Posterior cingulate gyrus (tissue), 11 donors: ENCODE results near the gene SMCO1.
"Not testable (repeated sequence)": the region's sequence is repeated elsewhere in the genome, so short reads cannot be mapped to it uniquely, and the experiment has no call there.

Experiments used
- DNase-seq, 10 donors: peaks; one replicate each; pipeline versions ENCODE4 v3.0.0 to v3.0.0-alpha.2; 2020 to 2021; ENCODE audit warnings: mixed read lengths in 3 of 10
- intact Hi-C: fragments of 100-400 bp; cut with DNase I; formaldehyde crosslinking; loops from one replicate; pipeline ENCODE4 v1.15.1; 2023

SMCO1 gene

DNA sequence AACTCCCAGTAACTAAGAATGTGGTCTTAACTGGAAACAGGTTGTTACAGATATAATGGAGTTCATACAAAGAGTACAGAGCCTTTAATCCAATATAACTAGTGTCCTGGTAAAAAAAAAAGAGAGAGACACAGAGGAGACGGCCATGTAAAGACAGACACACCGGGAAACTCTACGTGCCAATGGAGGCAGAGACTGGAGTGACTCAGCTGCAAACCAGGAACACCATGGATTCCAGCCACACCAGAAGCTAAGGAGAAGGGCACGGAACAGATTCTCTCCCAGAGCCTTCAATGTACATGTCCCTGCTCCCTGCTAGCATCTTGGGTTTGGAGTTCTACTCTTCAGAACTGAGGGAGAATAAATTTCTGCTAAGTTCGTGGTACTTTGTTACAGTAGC, 16.1 kb downstream of the SMCO1 start:
- no peak for DNase-seq
- intact Hi-C loops: no loop called here

DNA sequence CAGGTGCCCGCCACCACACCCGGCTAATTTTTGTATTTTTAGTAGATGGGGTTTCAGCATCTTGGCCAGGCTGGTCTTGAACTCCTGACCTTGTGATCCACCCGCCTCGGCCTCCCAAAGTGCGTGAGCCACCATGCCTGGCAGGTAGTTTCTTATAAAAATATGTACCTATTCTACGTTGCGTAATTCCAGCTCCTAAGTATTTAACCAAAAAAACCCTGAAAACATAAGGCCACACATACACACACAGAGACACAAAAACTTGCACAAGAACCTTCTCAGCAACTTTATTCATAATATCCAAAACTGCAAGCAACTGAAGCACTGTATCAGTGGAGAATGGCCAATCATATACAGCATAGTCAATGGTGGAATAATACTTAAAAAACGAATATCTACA, 16.8 kb downstream of the SMCO1 start:
- intact Hi-C loops: no loop called here
- no peak for DNase-seq

DNA sequence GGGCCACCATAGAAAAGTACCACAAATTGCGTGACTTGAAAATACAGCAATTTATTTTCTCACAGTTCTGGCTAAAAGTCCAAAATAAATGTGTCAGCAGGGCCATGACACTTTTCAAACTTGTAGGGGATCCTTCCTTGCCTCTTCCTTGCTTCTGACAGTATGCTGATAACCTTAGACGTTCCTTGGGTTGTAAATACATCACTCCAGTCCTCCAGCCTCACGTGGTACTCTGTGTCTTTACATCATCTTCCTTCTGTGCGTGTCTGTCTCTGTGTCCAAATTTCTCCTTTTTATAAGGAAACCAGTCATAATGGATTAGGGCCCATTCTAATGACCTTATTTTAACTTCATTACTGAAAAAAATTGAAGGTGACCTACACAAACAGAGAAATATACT, 19.0 kb downstream of the SMCO1 start:
- DNase-seq: no peak
- intact Hi-C loops: no loop called here

DNA sequence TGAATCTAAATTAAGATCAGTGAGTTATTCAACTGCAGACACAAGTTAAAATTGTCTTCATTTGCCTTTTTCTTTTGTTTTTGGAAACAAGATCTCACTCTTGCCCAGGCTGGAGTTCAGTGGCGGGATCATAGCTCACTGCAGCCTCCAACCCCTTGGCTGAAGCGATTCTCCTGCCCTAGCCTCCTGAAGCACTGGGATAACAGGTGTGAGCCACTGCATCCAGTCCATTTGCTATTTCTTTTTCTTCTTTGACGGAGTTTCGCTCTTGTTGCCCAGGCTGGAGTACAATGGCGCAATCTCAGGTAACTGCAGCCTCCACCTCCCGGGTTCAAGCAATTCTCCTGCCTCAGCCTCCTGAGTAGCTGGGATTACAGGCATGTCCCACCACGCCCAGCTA, 21.9 kb downstream of the SMCO1 start:
- intact Hi-C loops: no loop called here
- DNase-seq: no peak

GRCh38 chr3:196492080-196492479, 23.1 kb downstream of the SMCO1 start:
- no peak for DNase-seq
- intact Hi-C loops: no loop called here

DNA sequence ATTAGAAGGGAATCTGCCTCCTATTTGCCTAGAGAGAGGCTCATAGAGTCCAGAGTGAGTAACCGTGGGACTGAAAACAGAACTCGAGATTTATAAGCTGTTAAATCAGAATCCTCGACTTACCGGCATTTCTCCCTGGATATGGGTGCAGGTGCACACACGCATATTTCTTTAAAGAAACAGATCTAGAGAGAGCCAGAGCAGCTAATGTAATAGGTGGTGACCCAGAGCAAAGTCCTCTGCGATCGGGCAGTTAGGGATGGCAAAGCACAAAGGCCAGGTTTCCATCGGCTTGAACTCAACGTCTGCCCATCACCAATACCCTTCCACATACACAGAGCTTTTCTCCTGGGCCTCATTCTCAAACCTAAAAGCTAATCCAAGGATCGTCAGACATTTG, 25.4 kb downstream of the SMCO1 start:
- DNase-seq: no peak
- intact Hi-C loops: no loop called here

- intact Hi-C loops: no loop called here
- DNase-seq: no peak
Observed at GRCh38 chr3:196486263-196486662, 28.9 kb downstream of the SMCO1 start.

GRCh38 chr3:196477678-196478077, 37.5 kb downstream of the SMCO1 start:
- no peak for DNase-seq
- intact Hi-C loops: no loop called here

- intact Hi-C loops: no loop called here
- DNase-seq: no peak
Observed at GRCh38 chr3:196472286-196472685, 42.9 kb downstream of the SMCO1 start.

GRCh38 chr3:196471551-196471950, 43.6 kb downstream of the SMCO1 start:
- DNase-seq: no peak
- intact Hi-C loops: no loop called here

DNA sequence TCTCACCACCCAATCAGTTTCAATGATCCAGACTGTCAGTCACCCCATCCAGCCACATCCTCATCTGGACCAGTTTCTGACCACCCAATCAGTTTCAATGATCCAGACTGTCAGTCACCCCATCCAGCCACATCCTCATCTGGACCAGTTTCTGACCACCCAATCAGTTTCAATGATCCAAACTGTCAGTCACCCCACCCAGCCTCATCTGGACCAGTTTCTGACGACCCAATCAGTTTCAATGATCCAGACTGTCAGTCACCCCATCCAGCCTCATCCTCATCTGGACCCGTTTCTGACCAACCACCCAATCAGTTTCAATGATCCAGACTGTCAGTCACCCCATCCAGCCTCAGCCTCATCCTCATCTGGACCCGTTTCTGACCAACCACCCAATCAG, 45.0 kb downstream of the SMCO1 start:
- intact Hi-C loops, DNase-seq: not testable (repeated sequence)

DNA sequence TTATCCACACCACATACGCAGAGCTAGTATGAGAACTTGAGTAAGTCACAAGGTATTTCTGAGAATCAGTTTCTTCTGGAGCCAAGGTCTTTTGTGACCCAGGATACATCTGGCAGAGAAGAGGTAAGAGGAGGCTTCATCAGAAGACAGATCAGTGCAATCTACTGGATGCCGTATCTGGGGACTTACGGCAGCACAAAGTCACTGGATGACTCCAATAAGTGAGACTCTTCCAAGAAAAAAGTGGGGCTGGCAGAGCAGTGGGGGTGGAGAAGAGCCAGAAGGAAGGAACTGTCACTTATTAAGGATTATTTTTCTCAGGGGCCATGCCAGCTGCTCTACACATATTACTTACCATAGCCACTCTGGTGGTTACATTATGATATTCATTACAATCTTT, 51.3 kb downstream of the SMCO1 start:
- intact Hi-C loops: no loop called here
- no peak for DNase-seq

GRCh38 chr3:196463478-196463756, 51.7 kb downstream of the SMCO1 start:
- no peak for DNase-seq
- intact Hi-C loops: no loop called here

DNA sequence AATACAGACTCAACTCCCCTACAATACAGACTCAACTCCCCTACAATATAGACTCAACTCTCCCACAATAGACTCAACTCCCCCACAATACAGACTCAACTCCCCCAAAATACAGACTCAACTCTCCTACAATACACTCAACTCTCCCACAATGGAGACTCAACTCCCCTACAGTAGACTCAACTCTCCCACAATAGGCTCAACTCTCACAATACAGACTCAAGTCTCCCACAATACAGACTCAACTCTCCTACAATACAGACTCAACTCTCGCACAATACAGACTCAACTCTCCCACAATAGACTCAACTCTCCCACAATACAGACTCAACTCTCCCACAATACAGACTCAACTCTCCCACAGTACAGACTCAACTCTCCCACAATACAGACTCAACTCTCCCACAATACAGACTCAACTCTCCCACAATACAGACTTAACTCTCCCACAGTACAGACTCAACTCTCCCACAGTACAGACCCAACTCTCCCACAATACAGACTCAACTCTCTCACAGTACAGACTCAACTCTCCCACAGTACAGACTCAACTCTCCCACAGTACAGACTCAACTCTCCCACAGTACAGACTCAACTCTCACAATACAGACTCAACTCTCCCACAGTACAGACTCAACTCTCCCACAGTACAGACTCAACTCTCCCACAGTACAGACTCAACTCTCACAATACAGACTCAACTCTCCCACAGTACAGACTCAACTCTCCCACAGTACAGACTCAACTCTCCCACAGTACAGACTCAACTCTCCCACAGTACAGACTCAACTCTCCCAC, 52.3 kb downstream of the SMCO1 start:
- DNase-seq, intact Hi-C loops: not testable (repeated sequence)

- no peak for DNase-seq
- intact Hi-C loops: no loop called here
Observed at GRCh38 chr3:196458063-196458462, 57.1 kb downstream of the SMCO1 start.

GRCh38 chr3:196457470-196457869, 57.7 kb downstream of the SMCO1 start:
- intact Hi-C loops, DNase-seq: not testable (repeated sequence)
